Epithelial cell of proximal tubule (primary cell): ENCODE measurements around the gene CYP2D6. TPM values are rescaled to one million over a fixed set of nuclear protein-coding genes. Genes with fewer than 3 reads are reported as not detected.

Experiments
- total RNA-seq: library from RNA; depleted of rRNA; stranded (reverse); fragments of >200 nt; gene quantifications from 2 replicates; pipeline ENCODE4 v1.2.3, GENCODE V29; 2015

Gene CYP2D6
- total RNA-seq, 1 donor from 2014 or later: 0.29 TPM

Other genes with a start within 250 kb of the CYP2D6 start
- not detected in 2 replicates for gene SHISA8, start 215.7 kb downstream of the CYP2D6 start, total RNA-seq
- gene TNFRSF13C, start 204.0 kb downstream of the CYP2D6 start, total RNA-seq: 1.0 TPM in 1 of 2 replicates, not detected in the other
- gene CENPM, start 183.7 kb downstream of the CYP2D6 start, total RNA-seq: 58.2 and 68.1 TPM in 2 replicates
- 0.06 and 0.14 TPM in 2 replicates for gene SEPTIN3, start 161.4 kb downstream of the CYP2D6 start, total RNA-seq
- gene WBP2NL, start 132.0 kb downstream of the CYP2D6 start, total RNA-seq: 0.17 TPM in 1 of 2 replicates, not detected in the other
- gene NAGA, start 60.0 kb downstream of the CYP2D6 start, total RNA-seq: 38.9 and 41.2 TPM in 2 replicates
- 10.9 and 11.2 TPM in 2 replicates for gene PHETA2, start 56.6 kb downstream of the CYP2D6 start, total RNA-seq
- gene SMDT1, start 51.1 kb downstream of the CYP2D6 start, total RNA-seq: 1.1 and 3.0 TPM in 2 replicates
- 91.0 and 108 TPM in 2 replicates for gene NDUFA6, start 40.0 kb downstream of the CYP2D6 start, total RNA-seq
- gene TCF20, start 139.8 kb upstream of the CYP2D6 start, total RNA-seq: 27.6 and 30.7 TPM in 2 replicates